ENCODE measurements around the gene ZFP57.
A peak's percentile ranks its signal among the peaks of the same experiment; 100 is the strongest.

The ZFP57 gene

DNA sequence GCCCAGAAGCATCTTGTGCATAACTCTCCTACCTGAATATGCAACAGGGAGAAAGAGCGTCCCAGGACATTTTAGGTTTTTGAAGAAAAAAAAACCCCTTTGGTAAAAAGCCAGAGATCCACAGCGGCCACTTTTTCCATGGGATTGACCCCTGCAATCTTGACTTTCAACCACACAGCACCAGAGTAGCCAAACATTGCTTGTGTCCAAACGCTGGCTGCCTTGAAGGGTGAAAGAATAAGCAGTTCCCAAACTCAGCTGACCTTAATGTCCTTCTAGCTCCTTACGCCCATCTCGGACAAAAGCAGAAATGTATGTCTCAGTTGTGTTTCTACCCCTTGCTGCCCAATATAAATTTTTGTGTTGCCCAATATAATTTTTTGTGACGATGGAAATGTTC, 25.3 kb downstream of the ZFP57 start:
- DNase-seq, result no peak

DNA sequence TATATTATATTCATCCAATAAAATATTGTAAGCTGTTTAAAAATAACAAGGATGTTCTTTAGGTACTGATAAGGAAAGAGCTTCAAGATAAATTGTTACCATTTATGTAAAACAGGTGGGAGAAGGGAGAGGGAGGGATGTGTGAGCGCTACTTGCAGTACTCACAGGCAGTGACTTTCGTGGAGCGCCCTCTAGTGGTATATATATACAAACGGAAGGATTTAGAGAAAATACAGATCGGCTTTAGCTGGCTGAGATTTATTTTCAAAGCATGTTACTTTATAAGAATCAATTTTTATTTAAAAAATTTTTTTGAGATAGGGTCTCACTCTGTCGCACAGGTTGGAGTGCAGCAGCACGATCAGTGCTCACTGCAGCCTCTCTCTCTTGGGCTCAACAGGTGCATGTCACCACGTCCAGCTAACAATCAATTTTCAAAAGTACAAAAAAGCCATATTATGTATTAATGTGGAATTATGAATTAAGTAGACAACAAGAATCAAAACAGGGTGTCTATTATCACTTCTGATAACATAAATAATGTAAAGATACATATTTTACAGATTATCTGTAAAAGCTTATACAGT, 27.4 kb downstream of the ZFP57 start:
- peak; percentile 50 to 72 for DNase-seq

DNA sequence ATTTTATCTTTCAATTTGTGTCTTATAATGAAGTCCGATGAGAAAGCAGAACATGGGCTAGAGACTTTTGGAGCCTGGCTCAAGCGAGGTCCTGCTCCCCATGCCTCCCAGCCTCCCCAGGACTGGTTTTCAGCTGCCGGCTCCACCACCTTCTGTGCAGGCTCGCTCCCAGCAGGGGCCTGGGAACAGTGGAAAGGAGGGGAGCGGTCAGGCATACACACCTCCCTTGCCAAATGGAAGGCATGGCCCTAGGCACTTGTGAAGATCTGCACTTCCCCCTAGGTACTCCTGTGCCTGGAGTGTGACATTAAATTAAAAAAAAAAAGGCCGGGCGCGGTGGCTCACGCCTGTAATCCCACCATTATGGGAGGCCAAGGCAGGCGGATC, 28.8 kb downstream of the ZFP57 start:
- no peak for DNase-seq

DNA sequence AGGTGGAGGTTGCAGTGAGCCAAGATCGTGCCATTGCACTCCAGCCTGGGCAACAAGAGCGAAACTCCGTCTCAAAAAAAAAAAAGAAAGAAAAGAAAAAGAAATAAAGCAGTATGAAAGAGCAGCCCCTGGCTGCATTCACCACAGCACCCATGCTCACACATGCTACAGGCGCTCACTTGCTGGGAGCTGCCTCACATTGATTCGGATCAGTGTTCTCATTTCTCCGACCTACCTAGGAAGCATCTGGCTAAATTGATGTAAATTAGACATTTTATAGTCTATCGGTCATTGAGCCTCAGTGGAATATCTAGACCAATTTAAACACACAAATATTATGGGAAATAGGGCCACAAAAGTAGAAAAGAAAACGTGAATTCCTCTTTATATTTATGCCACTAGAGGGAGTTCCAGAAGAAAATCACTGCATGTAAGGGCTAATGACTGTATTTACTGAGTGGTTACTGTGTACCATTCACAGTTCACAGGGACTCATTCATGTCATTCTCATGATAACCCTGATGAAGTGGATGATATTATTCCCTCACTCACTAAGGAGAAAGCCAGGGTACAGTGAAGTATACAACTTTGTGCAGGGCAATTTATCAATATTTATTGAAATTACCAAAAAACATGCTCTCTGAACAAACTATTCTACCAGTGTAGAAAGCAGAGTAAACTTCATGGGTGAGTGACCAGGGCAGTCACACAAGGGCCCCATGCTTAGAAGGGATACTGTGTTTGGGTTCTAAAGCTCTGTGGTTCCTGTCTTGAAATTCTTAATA, 29.3 kb downstream of the ZFP57 start:
- DNase-seq, result peak; percentile 17 to 62

DNA sequence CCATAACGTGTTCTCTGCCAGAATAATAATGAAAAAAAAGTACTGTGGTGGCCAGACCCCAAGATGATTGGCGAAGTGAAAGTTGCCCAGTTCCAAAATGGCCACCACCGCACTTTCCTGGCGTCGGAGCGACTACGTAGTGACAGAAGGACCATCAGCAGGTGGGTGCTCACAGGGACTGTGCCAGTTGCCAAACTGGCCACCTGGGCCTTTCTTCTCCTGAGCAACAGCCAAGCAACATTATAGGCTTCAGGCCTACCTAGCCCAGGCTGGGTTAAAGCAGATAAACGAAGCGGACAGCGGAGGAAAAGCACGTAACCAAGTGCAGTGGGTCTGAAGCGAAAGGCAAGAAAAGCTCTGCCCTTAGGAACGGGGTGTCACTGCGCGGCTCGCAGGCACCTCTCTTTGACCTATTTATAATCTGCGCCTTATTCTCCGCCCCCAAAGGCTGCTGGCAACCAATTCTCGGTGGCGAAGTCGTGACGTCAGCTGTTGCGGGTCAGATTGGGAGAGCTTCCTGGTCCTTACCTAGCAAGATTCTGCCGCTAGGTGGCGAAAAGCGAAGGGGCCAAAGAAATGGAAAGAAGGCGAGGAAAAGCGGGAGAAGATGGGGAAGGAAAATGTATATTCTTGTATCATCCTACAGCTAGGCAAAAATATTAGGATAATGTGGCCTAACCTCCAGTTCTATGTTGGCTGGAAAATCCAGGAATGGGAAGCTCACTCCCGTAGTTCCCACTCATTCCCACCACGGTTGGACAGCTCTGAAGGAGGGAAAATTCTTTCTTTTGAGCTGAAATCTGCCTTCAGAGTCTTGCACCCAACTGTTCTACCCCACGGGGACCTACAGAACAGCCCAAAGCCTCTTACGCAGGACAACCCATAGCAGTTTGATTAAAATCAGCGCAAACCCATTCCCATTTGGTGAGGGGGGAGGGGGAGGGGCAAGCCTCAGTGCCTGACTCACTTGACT, 31.0 kb downstream of the ZFP57 start:
- DNase-seq, result peak; percentile 99

DNA sequence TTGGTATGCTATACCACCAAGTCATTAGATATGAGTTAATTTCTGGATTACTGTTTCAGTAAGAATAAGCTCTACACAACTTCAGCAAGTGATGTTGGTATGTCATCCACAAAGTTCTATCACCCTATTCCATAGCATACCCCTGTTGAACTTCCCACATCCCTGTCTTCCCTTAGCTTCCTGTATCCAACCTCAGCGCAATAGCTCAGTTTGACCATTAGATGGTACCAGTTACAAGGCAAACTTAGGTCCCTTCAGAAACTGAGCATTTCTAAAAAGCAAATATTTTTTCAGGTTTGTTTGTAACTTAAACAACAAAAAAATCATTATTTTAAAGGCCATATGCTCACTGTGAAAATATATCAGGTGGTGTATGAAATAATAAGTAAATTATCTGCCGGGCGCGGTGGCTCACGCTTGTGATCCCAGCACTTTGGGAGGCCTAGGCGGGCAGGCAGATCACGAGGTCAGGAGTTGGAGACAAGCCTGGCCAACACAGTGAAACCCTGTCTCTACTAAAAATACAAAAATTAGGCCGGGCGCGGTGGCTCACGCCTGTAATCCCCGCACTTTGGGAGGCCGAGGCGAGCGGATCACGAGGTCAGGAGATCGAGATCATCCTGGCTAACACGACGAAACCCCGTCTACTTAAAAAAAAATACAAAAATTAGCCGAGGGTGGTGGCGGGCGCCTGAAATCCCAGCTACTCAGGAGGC, 32.9 kb downstream of the ZFP57 start:
- peak; percentile 53 to 63 for DNase-seq

DNA sequence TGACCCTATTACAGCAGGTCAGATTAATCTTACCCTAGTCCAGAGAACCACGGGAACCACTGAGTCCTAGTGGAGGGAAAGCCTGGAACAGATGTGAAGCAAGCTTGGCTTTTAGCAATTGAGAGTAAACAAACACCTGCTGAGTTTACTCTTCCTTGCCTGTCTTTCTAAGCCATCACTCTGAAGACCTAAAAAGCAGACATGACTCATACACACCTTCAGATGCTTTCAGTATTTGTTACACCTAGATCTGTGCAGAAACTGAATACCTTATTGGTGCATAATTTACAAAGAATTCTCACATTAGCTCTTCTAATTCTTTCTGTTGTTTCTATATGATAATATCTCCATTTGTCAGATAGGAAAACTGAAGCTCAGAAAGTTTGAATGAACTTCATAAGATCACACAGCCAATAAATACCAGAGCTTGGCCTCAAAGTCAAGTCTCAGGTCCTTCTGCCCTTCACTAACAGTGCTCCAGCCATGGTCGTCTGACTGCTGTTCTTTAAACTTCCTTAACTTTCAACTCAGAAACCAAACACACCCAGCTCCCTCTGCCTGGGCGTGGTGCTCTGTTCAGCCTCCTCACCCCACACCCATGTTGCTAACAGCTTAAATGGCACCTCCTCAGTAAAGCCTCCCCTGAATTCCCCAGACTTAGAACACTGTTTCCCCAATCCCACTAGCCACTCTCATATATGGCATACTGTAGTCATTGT, 39.4 kb downstream of the ZFP57 start:
- peak; percentile 46 to 66 for DNase-seq

DNA sequence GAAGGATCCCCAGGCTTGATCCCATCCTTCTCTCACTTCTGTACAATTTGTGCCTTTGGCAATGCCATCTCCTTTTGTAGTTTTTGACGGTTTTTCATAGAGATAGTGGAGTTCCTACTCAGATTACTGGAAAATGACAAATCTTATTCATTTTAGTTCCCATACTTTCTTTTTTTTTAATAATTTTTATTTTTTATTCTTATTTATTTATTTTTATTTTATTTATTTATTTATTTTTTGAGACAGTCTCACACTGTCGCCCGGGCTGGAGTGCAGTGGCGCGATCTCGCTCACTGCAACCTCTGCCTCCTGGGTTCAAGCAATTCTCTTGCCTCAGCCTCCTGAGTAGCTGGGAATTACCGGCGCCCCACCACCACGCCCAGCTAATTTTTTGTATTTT, 43.7 kb downstream of the ZFP57 start:
- no peak for DNase-seq

DNA sequence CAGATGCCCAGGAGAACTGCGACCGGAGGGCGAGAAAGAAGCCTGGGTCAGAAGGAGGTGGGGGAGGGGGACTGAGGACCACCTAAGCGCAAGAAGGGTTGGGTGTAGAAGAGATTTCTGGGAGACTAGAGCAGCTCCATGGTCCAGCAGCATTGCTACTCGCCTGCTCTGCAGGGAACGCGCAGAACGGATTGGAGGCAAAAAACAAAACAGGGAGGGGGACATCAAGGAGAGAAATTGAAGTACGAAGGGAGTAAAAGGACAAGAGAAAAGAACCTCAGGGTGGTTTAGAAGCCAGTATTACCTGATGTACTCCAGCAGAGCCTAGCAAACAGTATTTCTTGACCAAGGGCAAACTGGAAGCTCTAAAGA, 47.4 kb downstream of the ZFP57 start:
- DNase-seq, result no peak

DNA sequence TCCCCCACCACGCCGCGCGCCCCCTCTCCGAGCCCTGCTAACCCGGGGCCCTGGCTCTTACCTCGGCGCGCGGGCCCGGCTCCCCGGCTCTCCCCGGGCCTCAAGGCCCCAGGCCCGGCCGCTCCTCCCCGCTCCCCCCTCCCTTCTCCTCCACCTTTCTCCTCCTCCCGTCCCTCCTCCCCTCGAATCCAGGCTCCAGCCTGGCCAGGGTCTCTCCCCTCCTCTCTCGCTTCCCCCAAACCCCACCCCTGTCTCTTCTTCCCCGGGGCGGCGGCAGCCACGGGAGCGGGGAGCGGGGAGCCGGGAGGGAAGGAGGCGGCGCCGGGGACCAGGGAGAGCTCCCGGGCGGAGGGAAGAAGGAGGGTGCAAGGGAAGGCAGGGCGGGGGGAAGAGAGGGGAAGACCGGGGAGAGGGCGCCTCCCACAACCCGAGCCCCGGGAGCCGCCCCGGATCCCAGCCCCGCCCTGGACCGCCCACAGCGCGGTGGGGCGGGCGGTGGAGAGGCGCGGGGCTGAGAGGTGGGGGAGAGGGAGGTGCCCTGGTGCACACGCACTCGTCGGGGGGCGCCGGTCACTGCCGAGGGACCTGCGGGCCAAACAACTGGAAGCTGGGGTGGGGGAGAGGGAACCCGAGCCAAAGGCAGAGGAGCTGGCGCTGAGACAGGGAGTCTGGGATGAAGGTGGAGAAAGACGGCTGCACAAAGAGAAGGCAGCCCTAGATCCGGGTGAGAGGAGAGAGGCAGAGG, 48.0 kb downstream of the ZFP57 start, which contains the start of gene GABBR1:
Gene GABBR1 (minus strand): TSS at position 395 of the 745 bp plus-strand sequence. CDS start 798 bp downstream, outside the sequence.
- peak; percentile 61 to 63 for DNase-seq

DNA sequence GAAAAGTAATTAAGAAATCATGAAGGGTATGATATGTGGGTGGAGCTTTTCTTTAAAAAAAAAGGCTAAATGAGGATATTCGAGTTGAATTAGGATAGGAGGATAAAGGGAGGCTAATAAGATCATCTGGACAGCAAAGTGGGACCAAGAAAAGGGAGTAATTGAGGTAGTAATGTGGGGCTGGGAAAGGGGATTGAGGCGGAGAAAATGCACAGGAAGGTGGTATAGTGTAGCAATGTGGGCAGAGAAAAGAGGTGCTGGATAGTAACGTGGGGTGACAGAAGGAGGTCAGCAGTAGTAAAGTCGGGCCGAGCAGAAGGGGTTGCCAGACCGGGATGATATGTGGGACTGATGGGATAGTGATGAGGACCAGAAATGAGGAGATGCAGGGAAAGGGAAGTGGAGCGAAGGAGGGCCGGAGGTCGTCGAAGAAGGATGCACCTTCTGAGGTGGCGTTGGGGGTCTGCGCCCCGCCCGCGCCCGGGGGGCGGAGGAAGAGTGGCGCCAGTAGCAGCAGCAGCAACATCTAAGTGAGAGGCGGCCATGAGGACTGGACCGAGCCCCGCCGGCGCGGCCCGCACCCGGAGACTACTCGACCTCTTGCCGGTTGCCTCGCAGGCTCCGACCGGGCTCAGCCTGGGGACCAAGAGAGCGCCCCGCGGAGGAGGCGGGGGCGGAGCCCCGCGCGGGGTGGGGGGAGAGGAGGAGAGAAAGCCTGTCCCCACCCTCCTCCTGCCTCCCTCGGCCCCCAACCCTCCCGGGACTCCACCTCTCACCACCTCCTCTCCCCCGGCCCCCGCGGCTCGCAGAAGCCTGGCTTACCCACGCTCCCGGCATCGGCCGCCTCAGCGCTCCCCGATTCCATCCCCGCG, 48.9 kb downstream of the ZFP57 start:
- no peak for DNase-seq

DNA sequence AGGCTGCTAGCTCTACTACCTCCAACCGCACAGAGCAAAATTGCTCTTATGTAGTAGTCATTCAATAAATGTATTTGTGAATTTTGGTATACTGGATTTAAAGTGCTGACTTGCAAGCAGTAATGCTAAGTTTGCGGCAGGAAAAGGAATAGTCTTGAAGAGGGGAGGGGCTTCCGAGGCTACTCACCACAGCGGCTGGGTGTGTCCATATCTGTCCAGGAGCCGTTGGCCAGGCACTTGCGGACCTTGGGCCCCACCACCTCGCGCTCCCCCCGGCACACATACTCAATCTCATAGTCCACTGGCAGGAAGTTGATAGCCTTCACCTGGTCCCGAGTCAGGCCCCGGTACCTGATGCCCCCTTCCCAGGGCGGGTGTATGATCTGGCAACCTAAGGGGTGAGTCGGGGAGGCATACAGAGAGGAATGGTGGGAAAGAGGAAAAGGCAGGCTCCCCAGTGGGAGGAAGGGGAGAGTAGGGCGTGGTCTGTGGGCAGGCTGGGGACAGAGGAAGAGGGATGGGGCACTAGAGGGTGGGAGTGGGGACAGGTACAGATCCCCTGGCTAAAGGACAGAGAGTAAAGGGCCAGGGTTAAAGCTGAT, 49.6 kb downstream of the ZFP57 start:
- DNase-seq, result no peak

DNA sequence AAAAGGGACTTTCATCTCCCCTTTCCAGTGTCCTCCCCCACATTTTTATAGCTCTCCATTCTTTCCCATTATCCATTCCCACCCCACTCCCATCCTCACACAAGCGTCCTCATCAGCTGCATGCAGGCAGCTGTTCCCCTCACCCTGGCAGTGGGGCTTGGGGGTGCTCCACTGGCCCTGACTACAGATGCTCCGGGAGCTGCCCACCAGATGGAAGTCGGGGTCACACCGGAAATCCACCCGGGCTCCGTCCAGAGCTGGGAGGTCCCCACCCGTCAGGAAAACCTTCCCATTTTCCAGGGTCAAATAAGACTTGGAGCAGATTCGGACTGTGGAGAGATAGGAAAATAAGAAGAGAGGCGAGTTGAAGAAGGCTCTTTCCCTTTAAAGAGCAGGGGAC, 50.6 kb downstream of the ZFP57 start:
- no peak for DNase-seq

DNA sequence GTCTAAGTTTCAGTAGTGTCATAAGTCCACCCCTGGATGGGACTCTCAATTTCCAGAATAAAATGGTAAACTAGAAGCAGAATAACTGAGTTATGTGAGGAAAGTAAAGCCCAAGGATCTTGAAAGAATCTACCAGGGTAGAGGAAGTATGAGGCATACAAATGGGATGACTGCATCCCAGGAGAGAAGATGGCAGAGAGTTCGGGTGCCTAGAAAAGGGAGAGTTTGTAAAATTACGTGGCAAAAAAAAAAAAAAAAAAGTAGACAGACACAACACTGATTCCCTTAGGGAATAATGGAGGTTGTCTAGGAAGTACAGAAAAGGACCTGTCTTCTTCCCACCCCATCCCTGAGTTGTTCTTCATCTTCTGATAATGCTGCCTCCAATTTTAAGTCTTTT, 51.4 kb downstream of the ZFP57 start:
- DNase-seq, result no peak

DNA sequence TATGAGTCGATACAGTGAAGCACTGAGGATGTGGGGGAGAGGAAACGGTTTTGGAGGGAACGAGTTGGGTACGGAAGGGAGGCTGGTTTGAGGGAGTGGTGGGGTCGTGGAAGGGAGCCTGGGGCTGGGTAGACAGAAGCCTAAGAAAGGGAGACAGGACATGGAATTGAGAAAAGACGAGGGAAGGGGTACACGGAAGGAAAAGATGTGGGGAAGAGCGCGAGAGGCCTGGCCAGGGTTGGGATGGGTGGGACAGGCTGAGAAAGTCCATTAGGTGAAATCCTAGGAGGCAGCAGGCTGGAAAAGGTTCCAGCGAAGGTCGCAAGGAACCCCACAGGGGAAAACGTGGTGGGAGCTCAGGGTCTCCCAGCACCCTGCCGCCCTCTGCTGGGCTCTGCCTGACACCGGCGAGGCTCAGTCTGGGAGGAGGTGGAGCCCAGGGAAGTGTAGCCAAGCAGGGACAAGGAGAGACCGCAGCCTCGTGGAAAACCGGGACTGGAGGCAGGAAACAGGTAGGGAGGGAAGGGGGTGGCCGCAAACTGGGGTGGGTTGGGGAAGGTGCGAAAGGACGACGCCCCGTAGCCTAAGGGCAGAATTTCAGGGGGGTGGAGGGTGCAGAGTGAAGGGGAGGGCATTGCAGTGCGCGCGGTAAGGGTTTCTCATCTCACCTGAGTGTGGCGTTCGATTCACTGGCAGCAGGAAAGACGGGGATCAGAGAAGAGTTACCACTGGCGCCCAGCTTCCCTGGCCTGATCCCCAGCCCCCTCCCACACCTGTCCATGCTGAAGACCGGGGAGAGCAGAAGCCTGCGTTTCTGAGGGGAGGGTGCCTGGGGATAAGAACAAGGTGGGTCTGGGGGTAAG, 52.3 kb downstream of the ZFP57 start:
- peak in 1 of 2 donors; percentile 29 for DNase-seq

DNA sequence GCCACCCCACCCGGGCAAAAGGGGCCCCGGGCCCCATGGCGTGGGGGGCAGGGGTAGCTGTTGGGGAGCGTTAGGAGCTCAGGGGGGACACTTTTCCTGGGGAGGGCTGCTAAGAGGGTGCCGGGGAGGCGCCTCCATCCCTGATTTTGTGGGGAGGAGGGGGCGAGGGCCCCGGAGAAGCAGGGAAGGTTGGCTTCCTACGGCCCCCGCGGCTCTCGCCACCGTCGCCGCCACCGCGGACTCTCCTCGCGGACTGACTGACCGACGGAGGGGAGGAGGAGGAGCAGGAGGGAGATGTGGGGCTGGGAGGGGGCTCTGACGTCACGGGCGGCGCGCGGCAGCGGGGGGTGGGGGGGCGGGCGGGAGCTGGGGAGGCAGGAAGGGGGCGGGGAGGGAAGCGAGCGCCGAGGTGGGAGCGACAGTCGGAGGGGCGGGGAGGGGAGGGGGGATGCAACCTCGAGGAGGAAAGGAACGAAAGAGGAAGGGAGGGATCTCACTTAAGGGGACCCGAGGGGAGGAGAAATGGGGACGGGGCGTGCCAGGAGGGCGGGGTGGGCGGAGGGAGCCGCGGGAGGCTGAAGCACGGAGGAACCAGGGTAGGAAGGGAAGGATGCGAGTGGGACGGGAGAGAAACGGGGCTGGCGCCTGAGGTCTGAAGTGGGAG, 53.1 kb downstream of the ZFP57 start:
- DNase-seq, result peak; percentile 13 to 36

DNA sequence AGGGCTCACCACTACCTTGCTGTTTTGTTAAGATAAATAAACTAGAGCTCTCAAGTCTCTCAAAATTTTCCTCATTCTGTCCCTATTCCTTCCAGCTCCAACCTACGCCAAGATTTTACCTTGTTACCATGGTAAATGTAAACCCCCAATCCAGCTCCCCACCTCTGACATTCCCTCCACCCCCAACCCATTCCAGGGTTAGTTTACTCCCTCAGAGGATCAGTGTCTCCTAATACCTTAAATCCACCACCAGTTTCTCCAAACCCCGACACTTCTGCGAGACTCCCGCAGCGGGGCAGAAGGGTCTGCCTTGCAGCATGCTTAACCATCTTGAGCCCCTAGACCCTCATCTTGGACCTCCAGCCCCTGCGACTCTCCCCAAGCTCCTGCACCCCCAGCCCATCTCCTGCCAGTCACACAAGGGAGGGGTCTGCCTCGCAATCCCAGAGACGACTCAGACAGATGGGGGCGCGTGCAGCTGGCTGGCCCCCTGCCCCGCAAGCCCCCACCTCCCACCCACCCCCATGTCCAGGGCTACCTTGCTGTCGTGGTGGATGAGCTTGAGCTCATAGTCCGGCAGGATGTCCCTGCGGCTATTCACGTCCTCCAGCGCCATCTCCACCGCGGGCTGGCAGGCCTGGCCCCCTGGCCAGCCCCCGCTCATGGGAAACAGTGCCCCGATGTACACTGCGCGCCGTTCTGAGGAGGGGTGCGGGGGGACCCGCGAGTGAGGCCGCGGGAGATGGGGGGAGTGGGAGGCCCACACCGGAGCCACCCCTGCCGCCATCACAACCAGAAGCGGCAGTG, 53.8 kb downstream of the ZFP57 start:
- DNase-seq, result no peak

All from inflammatory macrophage (primary cell).